NT2/D1 (cell line): ENCODE results near the gene TMEM92.

ENCODE experiments used
- SUZ12 ChIP-seq: IDR thresholded peaks from 2 replicates; pipeline ENCODE4 v1.6.1; 2011; ENCODE audit not compliant: insufficient read length, insufficient read depth; ENCODE audit errors: extremely low read depth
- YY1 ChIP-seq: IDR thresholded peaks from 2 replicates; pipeline ENCODE4 v1.6.1; 2011; ENCODE audit not compliant: insufficient read length, insufficient read depth
- ZNF274 ChIP-seq: IDR thresholded peaks from 2 replicates; pipeline ENCODE4 v1.6.1; 2011; ENCODE audit warnings: mild to moderate bottlenecking, low read depth, low read length

DNA sequence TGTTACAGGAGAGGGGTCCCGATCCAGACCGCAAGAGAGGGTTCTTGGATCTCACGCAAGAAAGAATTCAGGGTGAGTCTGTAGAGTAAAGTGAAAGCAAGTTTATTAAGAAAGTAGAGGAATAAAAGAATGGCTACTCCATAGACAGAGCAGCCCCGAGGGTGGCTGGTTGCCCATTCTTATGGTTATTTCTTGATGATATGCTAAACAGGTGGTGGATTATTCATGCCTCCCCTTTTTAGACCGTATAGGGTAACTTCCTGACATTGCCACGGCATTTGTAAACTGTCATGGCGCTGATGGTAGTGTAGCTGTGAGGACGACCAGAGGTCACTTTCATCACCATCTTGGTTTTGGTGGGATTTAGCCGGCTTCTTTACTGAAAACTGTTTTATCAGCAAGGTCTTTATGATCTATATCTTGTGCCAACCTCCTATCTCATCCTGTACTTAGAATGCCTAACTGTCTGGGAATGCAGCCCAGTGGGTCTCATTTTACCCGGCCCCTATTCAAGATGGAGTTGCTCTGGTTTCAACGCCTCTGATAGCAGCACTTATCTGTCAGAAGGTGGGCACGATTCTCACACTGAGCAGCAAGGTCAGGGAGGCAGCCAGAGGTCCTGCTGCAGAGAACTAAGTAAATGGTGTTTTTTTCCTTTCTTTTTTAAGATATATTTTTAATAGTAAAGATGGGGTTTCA, 45.2 kb downstream of the TMEM92 start:
- no peak for TF ChIP-seq YY1
- no peak for TF ChIP-seq SUZ12
- TF ChIP-seq ZNF274 = no peak
